Activated naive CD8-positive, alpha-beta T cell treated with anti-CD3 and anti-CD28 coated beads for 36 hours (primary cell): ENCODE data around the gene FCN1. TPM values are rescaled to one million over a fixed set of nuclear protein-coding genes. Genes with fewer than 3 reads are reported as not detected.

Experiments
- DNase-seq: peaks from one replicate; pipeline ENCODE4 v3.0.0; 2021
- H3K27ac Mint-ChIP-seq: one replicate; pipeline ENCODE4 v1.8.0; 2022; ENCODE audit warnings: mild to moderate bottlenecking, moderate library complexity, mixed read lengths
- H3K27me3 Mint-ChIP-seq: one replicate; pipeline ENCODE4 v1.8.0; 2022; ENCODE audit warnings: mild to moderate bottlenecking, mixed read lengths
- H3K36me3 Mint-ChIP-seq: one replicate; pipeline ENCODE4 v1.8.0; 2021; ENCODE audit warnings: mild to moderate bottlenecking, mixed read lengths
- H3K4me1 Mint-ChIP-seq: one replicate; pipeline ENCODE4 v1.8.0; 2021; ENCODE audit warnings: mixed read lengths
- H3K4me3 Mint-ChIP-seq: one replicate; pipeline ENCODE4 v1.8.0; 2022; ENCODE audit warnings: mild to moderate bottlenecking, moderate library complexity, mixed read lengths
- H3K9me3 Mint-ChIP-seq: one replicate; pipeline ENCODE4 v1.8.0; 2022; ENCODE audit warnings: mixed read lengths
- total RNA-seq, 2 experiments: library from RNA; stranded (reverse); gene quantifications; one replicate each; pipeline ENCODE4 v1.2.3, GENCODE V29; 2021

The FCN1 gene
- total RNA-seq, 2 experiments from 2014 or later: not detected

DNA sequence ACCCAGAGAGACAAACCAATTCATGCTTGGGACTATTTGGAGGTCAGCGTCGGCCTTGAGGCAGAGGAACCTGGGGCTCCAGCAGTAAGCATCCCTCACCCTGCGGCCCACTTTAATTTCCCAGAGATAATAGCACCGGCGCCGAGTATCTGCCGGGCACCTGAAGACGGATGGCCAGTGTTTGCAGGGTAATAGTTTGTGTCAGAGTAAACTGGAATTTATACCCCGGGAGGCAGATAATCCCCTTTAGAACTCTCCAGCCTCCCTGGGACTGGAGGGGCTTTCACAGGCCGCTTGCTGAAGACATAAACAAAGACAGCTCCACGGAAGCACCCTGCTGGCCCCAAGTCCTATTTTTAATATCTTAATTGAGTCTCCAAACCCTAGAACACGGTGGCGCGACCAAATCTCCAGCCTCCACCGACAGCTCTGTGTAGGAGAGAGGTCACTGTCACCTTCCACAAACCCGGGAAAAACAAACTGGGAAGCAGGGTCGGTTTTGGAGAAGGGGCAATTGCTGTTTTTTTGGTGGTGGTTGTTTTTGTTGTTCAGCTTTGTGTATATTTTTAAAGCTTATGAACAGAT, 17.4 kb upstream of the FCN1 start:
- no peak for DNase-seq
- Mint-ChIP-seq H3K36me3 (no peaks in the 10 kb centered on the region), H3K27me3 (peaks cover 14% of the 10 kb centered on the region), H3K27ac (no peak overlapping the region), H3K4me1 (no peaks in the 10 kb centered on the region), H3K9me3 (no peaks in the 10 kb centered on the region), H3K4me3 (no peak overlapping the region)

GRCh38 chr9:134933076-134933659, 15.5 kb upstream of the FCN1 start:
- H3K9me3 Mint-ChIP-seq: no peaks in the 10 kb centered on the region
- DNase-seq: no peak
- H3K4me1 Mint-ChIP-seq: no peaks in the 10 kb centered on the region
- peaks cover 15% of the 10 kb centered on the region for H3K27me3 Mint-ChIP-seq
- no peak overlapping the region for H3K27ac Mint-ChIP-seq
- no peaks in the 10 kb centered on the region for H3K36me3 Mint-ChIP-seq
- H3K4me3 Mint-ChIP-seq: no peak overlapping the region

DNA sequence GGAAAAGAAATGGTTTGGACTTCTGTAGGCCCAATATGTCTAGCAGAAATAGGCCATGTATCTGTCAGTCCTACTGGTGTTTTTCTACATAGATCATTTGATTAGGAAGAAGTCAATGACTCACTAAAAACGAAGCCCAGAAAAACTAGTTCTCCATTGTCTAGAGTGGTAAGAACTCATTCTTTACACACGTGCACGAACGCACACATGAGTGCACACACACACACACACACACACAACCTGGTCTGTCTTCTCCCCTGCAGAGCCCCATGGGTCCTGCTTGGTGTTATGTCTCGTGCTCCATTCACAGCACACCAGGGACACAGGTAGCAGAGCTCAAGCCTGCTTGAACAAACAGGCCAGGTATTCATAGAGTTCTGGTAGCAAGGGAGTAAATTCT, 14.9 kb upstream of the FCN1 start:
- Mint-ChIP-seq H3K27me3 (peaks cover 15% of the 10 kb centered on the region), H3K9me3 (no peaks in the 10 kb centered on the region), H3K4me1 (no peaks in the 10 kb centered on the region), H3K36me3 (no peaks in the 10 kb centered on the region), H3K4me3 (no peak overlapping the region), H3K27ac (no peak overlapping the region)
- DNase-seq: no peak

DNA sequence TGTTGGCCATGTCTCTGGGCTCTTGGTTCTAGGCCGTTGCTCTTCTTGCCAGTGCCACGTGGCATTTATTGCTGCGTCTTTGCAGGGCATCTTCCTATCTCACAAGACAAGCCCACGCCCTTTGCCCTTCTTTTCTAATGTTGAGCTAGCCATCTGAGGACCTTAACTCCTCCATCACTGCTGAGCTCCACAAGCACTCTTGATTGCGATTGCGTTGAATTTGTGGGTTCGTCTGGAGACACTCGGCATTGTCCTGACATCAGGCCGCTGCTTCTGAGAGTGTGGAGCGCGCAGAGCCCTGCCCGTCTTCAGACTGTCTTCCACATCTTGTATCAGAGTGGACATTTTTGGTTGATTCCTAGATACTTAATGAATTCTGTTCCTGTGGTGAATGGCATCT, 14.5 kb upstream of the FCN1 start:
- Mint-ChIP-seq H3K27ac (no peak overlapping the region), H3K27me3 (peaks cover 15% of the 10 kb centered on the region), H3K4me1 (no peaks in the 10 kb centered on the region), H3K9me3 (no peaks in the 10 kb centered on the region), H3K36me3 (no peaks in the 10 kb centered on the region), H3K4me3 (no peak overlapping the region)
- DNase-seq: no peak

GRCh38 chr9:134930398-134930797, 12.7 kb upstream of the FCN1 start:
- H3K27ac Mint-ChIP-seq: no peak overlapping the region
- no peaks in the 10 kb centered on the region for H3K36me3 Mint-ChIP-seq

DNA sequence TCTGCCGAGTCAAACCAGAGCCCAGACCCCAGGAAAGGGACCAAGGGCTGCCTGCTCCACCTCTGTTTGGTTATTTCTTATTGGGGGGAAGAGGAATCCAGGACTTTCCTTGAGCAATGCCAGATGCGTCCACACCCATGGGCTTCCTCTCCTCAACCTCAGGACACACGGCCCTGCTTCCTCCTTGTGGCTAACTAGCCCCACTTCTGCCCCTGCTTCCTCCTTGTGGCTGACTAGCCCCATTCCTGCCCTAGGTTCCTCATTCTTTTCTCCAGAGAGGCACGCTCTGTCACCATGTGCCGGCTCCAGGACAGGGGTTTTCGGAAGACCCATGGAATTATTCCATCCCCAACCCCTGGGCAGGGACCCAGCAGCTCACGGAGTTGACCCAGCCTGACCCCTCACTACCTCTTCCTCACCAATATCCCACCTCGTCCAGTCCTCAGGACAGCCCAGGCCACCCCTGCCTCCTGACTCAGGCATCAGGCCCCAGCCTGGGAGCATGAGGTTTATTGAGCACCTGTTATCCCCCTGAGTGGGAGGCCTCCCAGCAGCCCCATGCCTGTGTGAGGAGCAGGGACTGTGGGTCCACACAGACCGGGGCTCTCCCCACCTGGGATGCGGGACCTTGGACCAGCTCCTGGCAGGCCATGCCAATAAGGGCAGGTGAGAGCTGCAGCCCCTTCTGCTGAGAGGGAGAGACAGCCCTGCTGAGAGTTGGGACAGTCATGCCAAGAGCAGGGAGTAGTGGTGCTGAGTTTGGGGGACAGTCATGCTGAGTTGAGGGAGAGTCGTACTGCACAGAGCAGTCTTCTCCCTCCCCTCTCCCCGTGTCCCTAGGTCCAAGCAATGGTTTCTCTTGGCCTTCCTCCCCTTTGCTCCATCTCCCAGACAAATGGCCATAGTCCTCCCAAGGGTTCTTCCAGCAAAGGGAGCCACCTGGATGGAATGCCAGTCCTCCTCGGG, 11.8 kb upstream of the FCN1 start:
- Mint-ChIP-seq H3K4me3 (no peak overlapping the region), H3K36me3 (no peaks in the 10 kb centered on the region), H3K27me3 (peaks cover 12% of the 10 kb centered on the region), H3K27ac (no peak overlapping the region), H3K9me3 (no peaks in the 10 kb centered on the region), H3K4me1 (no peaks in the 10 kb centered on the region)
- DNase-seq: no peak

More at GRCh38 chr9:134930398-134930797, 12.7 kb upstream of the FCN1 start:
- Mint-ChIP-seq H3K4me1 (no peaks in the 10 kb centered on the region), H3K4me3 (no peak overlapping the region), H3K9me3 (no peaks in the 10 kb centered on the region), H3K27me3 (peaks cover 15% of the 10 kb centered on the region)
- no peak for DNase-seq

- Mint-ChIP-seq H3K4me1 (no peaks in the 10 kb centered on the region), H3K27ac (no peak overlapping the region), H3K9me3 (no peaks in the 10 kb centered on the region), H3K36me3 (no peaks in the 10 kb centered on the region), H3K4me3 (no peak overlapping the region), H3K27me3 (peaks cover 12% of the 10 kb centered on the region)
- DNase-seq: no peak
Observed at GRCh38 chr9:134928436-134929192, 10.9 kb upstream of the FCN1 start.

GRCh38 chr9:134925011-134925511, 7.3 kb upstream of the FCN1 start:
- no peaks in the 10 kb centered on the region for H3K4me1 Mint-ChIP-seq
- no peaks in the 10 kb centered on the region for H3K9me3 Mint-ChIP-seq
- H3K27ac Mint-ChIP-seq: no peak overlapping the region
- H3K36me3 Mint-ChIP-seq: no peaks in the 10 kb centered on the region
- DNase-seq: no peak
- peaks cover 7% of the 10 kb centered on the region for H3K27me3 Mint-ChIP-seq
- no peak overlapping the region for H3K4me3 Mint-ChIP-seq

GRCh38 chr9:134923466-134923865, 5.8 kb upstream of the FCN1 start:
- no peaks in the 10 kb centered on the region for H3K4me1 Mint-ChIP-seq
- no peak overlapping the region for H3K27ac Mint-ChIP-seq
- no peaks in the 10 kb centered on the region for H3K27me3 Mint-ChIP-seq
- H3K4me3 Mint-ChIP-seq: no peak overlapping the region
- peaks cover 12% of the 10 kb centered on the region for H3K9me3 Mint-ChIP-seq
- no peak for DNase-seq
- no peaks in the 10 kb centered on the region for H3K36me3 Mint-ChIP-seq

GRCh38 chr9:134922932-134923240, 5.2 kb upstream of the FCN1 start:
- DNase-seq: no peak
- Mint-ChIP-seq H3K9me3 (peaks cover 13% of the 10 kb centered on the region), H3K4me3 (no peak overlapping the region), H3K27ac (no peak overlapping the region), H3K27me3 (no peaks in the 10 kb centered on the region), H3K36me3 (no peaks in the 10 kb centered on the region), H3K4me1 (no peaks in the 10 kb centered on the region)

DNA sequence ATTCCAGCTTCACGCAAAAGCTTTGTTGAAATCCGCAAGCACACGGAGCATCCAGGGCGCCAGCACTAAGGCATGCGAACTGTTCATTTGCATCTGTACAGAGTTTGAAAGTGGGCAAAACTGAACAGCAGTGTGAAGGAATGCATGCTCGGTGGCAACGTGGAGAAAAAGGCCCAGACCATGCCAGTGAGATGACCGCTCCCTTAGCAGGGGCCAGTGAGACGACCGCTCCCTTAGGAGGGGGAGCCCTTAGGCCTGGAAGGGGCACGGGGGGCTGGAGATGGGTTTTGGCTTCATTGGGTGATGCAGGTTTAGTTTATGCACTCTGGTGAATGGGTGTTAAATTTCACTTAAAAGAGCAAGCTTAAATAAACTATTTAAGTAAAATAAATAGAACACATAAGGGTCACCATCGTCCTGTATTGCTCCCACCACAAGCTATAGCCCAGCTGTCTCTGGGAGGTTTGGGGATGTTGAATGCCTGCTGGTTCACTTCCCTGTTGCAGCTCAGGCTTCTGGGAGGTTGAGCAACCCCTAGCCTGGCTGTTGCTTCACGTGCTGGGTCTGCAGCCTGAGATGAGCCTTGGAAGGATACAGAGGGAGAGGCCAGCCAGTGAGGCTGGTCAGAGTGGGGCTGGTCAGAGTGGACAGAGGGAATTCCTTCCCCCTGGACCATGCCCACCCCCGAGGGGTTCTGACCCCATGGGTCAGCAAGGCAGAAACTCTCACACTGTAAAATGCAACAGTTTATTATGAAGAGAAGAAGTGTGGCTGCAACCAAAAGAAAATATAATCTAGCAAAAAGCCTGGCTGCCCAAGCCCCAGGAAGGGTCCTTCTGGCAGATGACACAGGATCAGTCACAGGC, 4.6 kb upstream of the FCN1 start:
- no peak overlapping the region for H3K4me3 Mint-ChIP-seq
- H3K4me1 Mint-ChIP-seq: no peaks in the 10 kb centered on the region
- no peaks in the 10 kb centered on the region for H3K36me3 Mint-ChIP-seq
- no peaks in the 10 kb centered on the region for H3K27me3 Mint-ChIP-seq
- no peak overlapping the region for H3K27ac Mint-ChIP-seq
- no peak for DNase-seq
- H3K9me3 Mint-ChIP-seq: peaks cover 13% of the 10 kb centered on the region

DNA sequence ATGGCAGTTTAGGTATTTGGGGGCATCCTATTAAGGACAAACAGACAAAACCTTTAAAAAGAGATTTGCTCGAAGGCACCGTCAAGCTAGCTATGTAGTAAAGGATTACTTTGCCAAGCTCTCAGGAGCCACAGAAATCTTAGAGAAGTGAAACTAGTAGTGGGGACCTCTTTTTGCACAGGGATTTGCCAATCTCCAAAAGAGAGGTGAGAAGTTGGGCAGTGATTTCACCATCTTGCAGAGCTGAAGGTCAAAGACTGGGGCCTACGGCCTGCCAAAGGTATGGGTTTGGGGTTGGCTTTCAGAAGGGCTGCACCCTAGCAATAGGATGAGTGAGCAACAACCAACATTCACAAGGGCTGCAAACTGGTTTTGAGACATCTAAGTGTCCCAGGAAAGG, 1.6 kb upstream of the FCN1 start:
- no peak for DNase-seq
- H3K27ac Mint-ChIP-seq: no peak overlapping the region
- peaks cover 3% of the 10 kb centered on the region for H3K27me3 Mint-ChIP-seq
- no peak overlapping the region for H3K4me3 Mint-ChIP-seq
- H3K4me1 Mint-ChIP-seq: no peaks in the 10 kb centered on the region
- peaks cover 13% of the 10 kb centered on the region for H3K9me3 Mint-ChIP-seq
- H3K36me3 Mint-ChIP-seq: no peaks in the 10 kb centered on the region

GRCh38 chr9:134918646-134919045, 934 bp upstream of the FCN1 start:
- Mint-ChIP-seq H3K27ac (no peak overlapping the region), H3K36me3 (no peaks in the 10 kb centered on the region), H3K4me3 (no peak overlapping the region), H3K4me1 (no peaks in the 10 kb centered on the region), H3K27me3 (peaks cover 3% of the 10 kb centered on the region), H3K9me3 (peaks cover 13% of the 10 kb centered on the region)
- no peak for DNase-seq

- Mint-ChIP-seq H3K9me3 (peaks cover 13% of the 10 kb centered on the region), H3K27ac (no peak overlapping the region), H3K27me3 (peaks cover 3% of the 10 kb centered on the region), H3K36me3 (no peaks in the 10 kb centered on the region), H3K4me3 (no peak overlapping the region), H3K4me1 (no peaks in the 10 kb centered on the region)
- DNase-seq: no peak
Observed at GRCh38 chr9:134916161-134916665, 1.5 kb downstream of the FCN1 start.
